WTC11 (cell line): ENCODE data around the gene CACNA1C. TPM values are rescaled to one million over a fixed set of nuclear protein-coding genes. Genes with fewer than 3 reads are reported as not detected.
A peak's percentile ranks its signal among the peaks of the same experiment; 100 is the strongest.

Source experiments
- ATAC-seq: fragments of 200-7000 bp; cut with Tn5 transposase; 2 replicates; pipeline ENCODE4 v1.10.0; 2021; ENCODE audit warnings: mild to moderate bottlenecking, moderate library complexity
- CTCF ChIA-PET: fragments of 300-600 bp; sonication (Branson Sonifier 250); formaldehyde crosslinking; loops from one replicate; lab custom pipeline; 2021; ENCODE audit warnings: antibody characterized with exemption; lab: Charles Lee
- POLR2A ChIA-PET: fragments of 350-600 bp; sonication (Branson Sonifier 250); formaldehyde crosslinking; loops from one replicate; lab custom pipeline; 2021; ENCODE audit warnings: antibody characterized with exemption; lab: Charles Lee
- DNase-seq: peaks from one replicate; pipeline ENCODE4 v3.0.0; 2021; ENCODE audit warnings: low spot score
- H3K27ac Mint-ChIP-seq: 2 replicates; pipeline ENCODE4 v1.8.0; 2021; ENCODE audit warnings: mixed read lengths
- H3K27me3 Mint-ChIP-seq: 2 replicates; pipeline ENCODE4 v1.8.0; 2021; ENCODE audit warnings: low read depth, mild to moderate bottlenecking, moderate library complexity, mixed read lengths
- H3K36me3 Mint-ChIP-seq: 2 replicates; pipeline ENCODE4 v1.8.0; 2021; ENCODE audit warnings: mixed read lengths
- H3K4me1 Mint-ChIP-seq: 2 replicates; pipeline ENCODE4 v1.8.0; 2022; ENCODE audit warnings: mixed read lengths
- H3K4me3 Mint-ChIP-seq: 2 replicates; pipeline ENCODE4 v1.8.0; 2021; ENCODE audit warnings: mild to moderate bottlenecking, moderate library complexity, mixed read lengths
- H3K9me3 Mint-ChIP-seq: 2 replicates; pipeline ENCODE4 v1.8.0; 2021; ENCODE audit warnings: mixed read lengths
- AFF4 ChIP-seq: sonication (generic); formaldehyde crosslinking; IDR thresholded peaks from 2 replicates; pipeline ENCODE4 v1.8.1; 2023; ENCODE audit warnings: mild to moderate bottlenecking, missing genetic modification reagents, borderline replicate concordance
- CTCF ChIP-seq: fragments of 200-600 bp; IDR thresholded peaks from 2 replicates; pipeline ENCODE4 v1.8.0; 2022; ENCODE audit warnings: antibody characterized with exemption
- ELF4 ChIP-seq: sonication (generic); formaldehyde crosslinking; IDR thresholded peaks from 2 replicates; pipeline ENCODE4 v1.8.1; 2022; ENCODE audit warnings: low read depth, mild to moderate bottlenecking, moderate library complexity, missing genetic modification reagents
- ETV6 ChIP-seq: sonication (generic); formaldehyde crosslinking; IDR thresholded peaks from 2 replicates; pipeline ENCODE4 v1.8.1; 2022; ENCODE audit warnings: mild to moderate bottlenecking, missing genetic modification reagents
- HMGA2 ChIP-seq: fragments of 250-450 bp; sonication (Bioruptor Pico); IDR thresholded peaks from 2 replicates; pipeline ENCODE4 v1.4.0; 2021; ENCODE audit warnings: mild to moderate bottlenecking, moderate library complexity
- HMGXB4 ChIP-seq: sonication (generic); formaldehyde crosslinking; IDR thresholded peaks from 2 replicates; pipeline ENCODE4 v1.8.1; 2023; ENCODE audit warnings: mild to moderate bottlenecking, moderate library complexity, missing genetic modification reagents
- IRF1 ChIP-seq: sonication (generic); formaldehyde crosslinking; IDR thresholded peaks from 2 replicates; pipeline ENCODE4 v1.8.0; 2023; ENCODE audit warnings: missing genetic modification reagents
- JUN ChIP-seq: sonication (generic); formaldehyde crosslinking; IDR thresholded peaks from 2 replicates; pipeline ENCODE4 v1.8.0; 2023; ENCODE audit warnings: mild to moderate bottlenecking, missing genetic modification reagents
- MAX ChIP-seq: sonication (generic); formaldehyde crosslinking; IDR thresholded peaks from 2 replicates; pipeline ENCODE4 v1.8.0; 2022; ENCODE audit warnings: mild to moderate bottlenecking, missing genetic modification reagents
- NFATC4 ChIP-seq: fragments of 250-450 bp; sonication (Bioruptor Pico); IDR thresholded peaks from 2 replicates; pipeline ENCODE4 v1.9.0; 2021; ENCODE audit warnings: mild to moderate bottlenecking
- PRDM15 ChIP-seq: sonication (generic); formaldehyde crosslinking; IDR thresholded peaks from 2 replicates; pipeline ENCODE4 v1.8.0; 2022; ENCODE audit warnings: missing genetic modification reagents
- ZMAT4 ChIP-seq: fragments of 250-450 bp; sonication (Bioruptor Pico); IDR thresholded peaks from 2 replicates; pipeline ENCODE4 v1.9.0; 2021; ENCODE audit warnings: mild to moderate bottlenecking
- ZNF232 ChIP-seq: sonication (generic); formaldehyde crosslinking; IDR thresholded peaks from 2 replicates; pipeline ENCODE4 v1.8.0; 2022; ENCODE audit warnings: mild to moderate bottlenecking, missing genetic modification reagents
- ZNF425 ChIP-seq: fragments of 250-450 bp; sonication (Bioruptor Pico); conservative IDR thresholded peaks from 2 replicates; pipeline ENCODE4 v1.9.0; 2021; ENCODE audit warnings: mild to moderate bottlenecking
- total RNA-seq: library from RNA; stranded (reverse); gene quantifications from 3 replicates; pipeline ENCODE4 v1.2.3, GENCODE V29; 2021

CACNA1C gene
- total RNA-seq, 1 experiment from 2014 or later, result 1.7 TPM

- H3K4me3 Mint-ChIP-seq, result no peak overlapping the region
- peaks cover 22% of the 10 kb centered on the region for H3K4me1 Mint-ChIP-seq
- peaks cover 5% of the 10 kb centered on the region; the same call in 1 of the 2 replicates for H3K9me3 Mint-ChIP-seq
- DNase-seq, result no peak
- H3K27ac Mint-ChIP-seq, result no peak overlapping the region
- no peaks in the 10 kb centered on the region for H3K36me3 Mint-ChIP-seq
- TF ChIP-seq ETV6 (CRISPR knock-in tag) (no peak), CTCF (peak; percentile 19; the same call in 1 of the 2 replicates)
- TF ChIP-seq, all 79 proteins: peak for 1
- CTCF ChIA-PET, result interaction anchor here (0.6 to 4.4 kb wide), 24 partner anchors 13 to 424 kb away, joined by 3 to 32 read pairs (median 4); no protein-coding TSS in a partner anchor
- POLR2A ChIA-PET, result no interaction called here
- H3K27me3 Mint-ChIP-seq, result no peaks in the 10 kb centered on the region
- ATAC-seq, result no peak; the same call in 1 of the 2 replicates
Observed at GRCh38 chr12:2360630-2361170, 307.9 kb downstream of the CACNA1C start.

- peaks cover 9% of the 10 kb centered on the region for H3K36me3 Mint-ChIP-seq
- ATAC-seq (no peak), DNase-seq (no peak)
- H3K4me1 Mint-ChIP-seq, result peaks cover 19% of the 10 kb centered on the region
- H3K4me3 Mint-ChIP-seq, result no peak overlapping the region
- ChIA-PET CTCF (no interaction called here), POLR2A (no interaction called here)
- H3K27me3 Mint-ChIP-seq, result no peaks in the 10 kb centered on the region
- H3K9me3 Mint-ChIP-seq, result peaks cover 16% of the 10 kb centered on the region
- no peak for TF ChIP-seq IRF1
- TF ChIP-seq MAX, result no peak
- no peak for TF ChIP-seq ZMAT4 (CRISPR knock-in tag)
- TF ChIP-seq NFATC4, result no peak
- no peak for TF ChIP-seq ZNF232
- no peak overlapping the region; the same call in 1 of the 2 replicates for H3K27ac Mint-ChIP-seq
Observed at GRCh38 chr12:2363836-2364609, 311.2 kb downstream of the CACNA1C start.

GRCh38 chr12:2364631-2365051 is 311.9 kb downstream of the CACNA1C start:
- H3K36me3 Mint-ChIP-seq, result peaks cover 9% of the 10 kb centered on the region
- no peak for TF ChIP-seq AFF4 (CRISPR knock-in tag)
- TF ChIP-seq PRDM15 (CRISPR knock-in tag), result no peak
- TF ChIP-seq HMGA2 (CRISPR knock-in tag), result no peak
- TF ChIP-seq HMGXB4 (CRISPR knock-in tag), result no peak
- TF ChIP-seq ZNF425 (CRISPR knock-in tag), result no peak
- TF ChIP-seq JUN, result no peak
- no peak for TF ChIP-seq ELF4 (CRISPR knock-in tag)
- ChIA-PET POLR2A (no interaction called here), CTCF (no interaction called here)
- DNase-seq (no peak), ATAC-seq (peak; percentile 76)
- H3K27me3 Mint-ChIP-seq, result no peaks in the 10 kb centered on the region
- peaks cover 15% of the 10 kb centered on the region for H3K4me1 Mint-ChIP-seq
- H3K4me3 Mint-ChIP-seq, result no peak overlapping the region
- H3K9me3 Mint-ChIP-seq, result peaks cover 16% of the 10 kb centered on the region
- H3K27ac Mint-ChIP-seq, result no peak overlapping the region; the same call in 1 of the 2 replicates
